ENCODE results near the gene PKN2. TPM values are rescaled to one million over a fixed set of nuclear protein-coding genes. Genes with fewer than 3 reads are reported as not detected.

Gene PKN2
- total and polyA plus RNA-seq, 2 of the 8 experiments (the other 6 are each of a cell fraction or from before 2014, with no cell fraction given), result 7.8 to 32.0 TPM

DNA sequence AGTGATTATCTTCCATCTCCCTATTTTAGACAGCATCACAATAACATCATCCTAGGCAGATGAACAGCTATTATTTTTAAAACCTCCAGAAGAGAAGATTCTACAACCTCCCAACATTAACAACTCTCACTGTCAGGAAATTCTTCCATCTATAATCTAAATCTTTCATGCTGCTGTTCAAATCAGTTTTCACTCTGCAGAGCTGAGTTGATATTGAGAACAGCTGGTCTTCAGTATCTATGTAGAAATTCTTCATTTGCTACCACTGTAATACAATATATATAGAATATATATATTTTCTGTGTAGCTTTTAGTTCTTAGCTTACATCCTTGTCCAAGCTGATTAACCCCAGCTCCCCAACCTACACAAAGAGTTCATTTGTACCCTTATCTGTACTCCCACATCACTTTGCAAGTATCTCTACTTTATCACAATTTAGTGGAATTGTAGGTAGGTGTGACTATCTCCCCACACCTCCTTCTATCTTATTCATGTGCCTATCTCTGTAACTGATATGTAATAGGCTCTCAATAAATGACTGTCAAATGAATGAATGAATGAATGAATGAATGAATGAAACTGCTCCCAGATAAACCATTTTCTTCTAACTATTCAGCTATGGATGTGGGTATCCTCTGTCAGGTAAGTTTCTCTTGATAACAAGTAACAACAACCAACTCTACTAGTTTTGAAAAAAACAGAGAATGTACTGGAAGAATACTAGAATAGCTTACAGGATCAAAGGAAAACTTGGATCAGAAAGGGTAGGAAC, 37.4 kb upstream of the PKN2 start:
- Histone ChIP-seq H3K4me3 (ENCODE audit: extremely low read depth in 1 of 4, insufficient read depth in 2 of 4, low read depth in 3 of 4, low read length in 4 of 4) (no peak overlapping the region), H4K20me1 (replicated peaks in 1 of 2; ENCODE audit: control insufficient read depth in 1 of 2, insufficient read depth in 2 of 2, low read length in 2 of 2) (no peaks in the 10 kb centered on the region), H3K23ac (ENCODE audit: insufficient read length) (no peak overlapping the region), H4K91ac (replicated peaks; ENCODE audit: insufficient read length, low read length) (no peak overlapping the region), H3K9me3 (ENCODE audit: insufficient read depth in 2 of 2, low read depth in 1 of 2, low read length in 1 of 2) (no peaks in the 10 kb centered on the region), H3K56ac (replicated peaks; ENCODE audit: insufficient read length, low read depth, low read length) (no peak overlapping the region), H3K36me3 (ENCODE audit: control insufficient read depth in 2 of 4, insufficient read depth in 4 of 4, low read length in 3 of 4) (no peaks in the 10 kb centered on the region), H3K14ac (ENCODE audit: insufficient read length) (no peak overlapping the region), H2BK12ac (ENCODE audit: low read depth, low read length) (no peak overlapping the region), H3K18ac (ENCODE audit: extremely low read depth, low read length) (no peak overlapping the region), H3K4me1 (replicated peaks in 1 of 4; ENCODE audit: control insufficient read depth in 3 of 4, insufficient read depth in 4 of 4, low read length in 3 of 4) (peaks cover 0 to 7% (median 3%) of the 10 kb centered on the region in 4 experiments; a peak in 3 of 7 replicates), H3K79me2 (ENCODE audit: control insufficient read depth in 1 of 2, insufficient read depth in 2 of 2, low read length in 2 of 2) (no peaks in the 10 kb centered on the region), H3K9ac (replicated peaks in 1 of 4; ENCODE audit: extremely low read depth in 1 of 4, low read depth in 3 of 4, low read length in 3 of 4) (no peak overlapping the region), H4K5ac (ENCODE audit: insufficient read length, low read depth, low read length) (no peak overlapping the region), H2BK120ac (replicated peaks; ENCODE audit: low read depth, low read length) (no peak overlapping the region), H3K23me2 (ENCODE audit: low read depth, low read length) (no peaks in the 10 kb centered on the region), H2BK15ac (ENCODE audit: low read length) (no peak overlapping the region), H3K4me2 (ENCODE audit: insufficient read depth in 1 of 2, low read depth in 2 of 2, low read length in 2 of 2) (no peak overlapping the region), H2AFZ (ENCODE audit: low read length) (no peak overlapping the region; the same call in 1 of the 2 replicates), H3K27me3 (replicated peaks in 1 of 4; ENCODE audit: control insufficient read depth in 3 of 4, extremely low read depth in 1 of 4, insufficient read depth in 3 of 4, low read length in 3 of 4) (no peaks in the 10 kb centered on the region), H3K27ac (ENCODE audit: low read depth, low read length) (no peak overlapping the region), H2AK5ac (ENCODE audit: low read depth, low read length) (no peak overlapping the region), H4K8ac (ENCODE audit: extremely low read depth, insufficient read depth, low read length) (no peak overlapping the region), H3K79me1 (ENCODE audit: low read depth, low read length) (no peaks in the 10 kb centered on the region), H3K4ac (replicated peaks; ENCODE audit: insufficient read length, low read depth, low read length) (no peak overlapping the region), H2BK20ac (ENCODE audit: low read length) (no peak overlapping the region), H2BK5ac (ENCODE audit: low read depth, low read length) (no peak overlapping the region)
- DNase-seq (ENCODE audit: low read depth in 1 of 2, low spot score in 2 of 2) (no peak), FAIRE-seq (no peak)
- TF ChIP-seq GTF2F1 (IDR thresholded peaks at IDR 0.05; ENCODE audit: borderline replicate concordance, low read depth, low read length) (no peak), SP2 (IDR thresholded peaks at IDR 0.05; ENCODE audit: low read length) (no peak), HDAC2 (IDR thresholded peaks at IDR 0.05; ENCODE audit: borderline replicate concordance in 1 of 2, low read depth in 2 of 2, low read length in 2 of 2) (no peak), POLR2AphosphoS5 (IDR thresholded peaks at IDR 0.05; ENCODE audit: low read depth, low read length) (no peak), CBX5 (IDR thresholded peaks at IDR 0.05; ENCODE audit: low read depth, low read length) (no peak), SRF (IDR thresholded peaks at IDR 0.05; ENCODE audit: low read depth, low read length) (no peak), TAF1 (IDR thresholded peaks at IDR 0.05; ENCODE audit: low read depth, low read length) (no peak), JUND (IDR thresholded peaks at IDR 0.05; ENCODE audit: low read length) (no peak), RAD21 (IDR thresholded peaks at IDR 0.05 in 1 of 2, conservative IDR thresholded peaks at IDR 0.05 in 1 of 2; ENCODE audit: low read depth in 2 of 2, low read length in 2 of 2) (no peak), CBX8 (IDR thresholded peaks at IDR 0.05; ENCODE audit: borderline replicate concordance, low read depth, low read length) (no peak), SIN3A (conservative IDR thresholded peaks at IDR 0.05 in 1 of 2, IDR thresholded peaks at IDR 0.05 in 1 of 2; ENCODE audit: low read depth in 1 of 2, low read length in 2 of 2) (no peak)
- ChIA-PET POLR2A (ENCODE audit: partially characterized antibody) (interaction anchor here (1.1 to 1.7 kb wide), 2 partner anchors 8 to 10 kb away, joined by 3 read pairs; no protein-coding TSS in a partner anchor), CTCF (ENCODE audit: partially characterized antibody) (interaction anchor here (0.8 to 5.6 kb wide), 2 partner anchors 10 to 152 kb away, joined by 3 to 42 read pairs; no protein-coding TSS in a partner anchor)

Measured in H1 (cell line).